NOMO-1 treated with dmso at 0.1 percent for 144 hours (cell line): ENCODE data around the gene ELN.
"Not testable (repeated sequence)": the region's sequence is repeated elsewhere in the genome, so short reads cannot be mapped to it uniquely, and the experiment has no call there.

Source experiments
- DNase-seq: peaks from one replicate; lab custom pipeline; 2025; ENCODE audit not compliant: unreplicated experiment; lab: John Stamatoyannopoulos, UW

ELN gene

GRCh38 chr7:74027683-74028320 lies at the start of gene ELN:
TSS of gene ELN (plus strand) at chr7:74028173. CDS start at chr7:74028188, 15 bp downstream.
- no peak for DNase-seq

DNA sequence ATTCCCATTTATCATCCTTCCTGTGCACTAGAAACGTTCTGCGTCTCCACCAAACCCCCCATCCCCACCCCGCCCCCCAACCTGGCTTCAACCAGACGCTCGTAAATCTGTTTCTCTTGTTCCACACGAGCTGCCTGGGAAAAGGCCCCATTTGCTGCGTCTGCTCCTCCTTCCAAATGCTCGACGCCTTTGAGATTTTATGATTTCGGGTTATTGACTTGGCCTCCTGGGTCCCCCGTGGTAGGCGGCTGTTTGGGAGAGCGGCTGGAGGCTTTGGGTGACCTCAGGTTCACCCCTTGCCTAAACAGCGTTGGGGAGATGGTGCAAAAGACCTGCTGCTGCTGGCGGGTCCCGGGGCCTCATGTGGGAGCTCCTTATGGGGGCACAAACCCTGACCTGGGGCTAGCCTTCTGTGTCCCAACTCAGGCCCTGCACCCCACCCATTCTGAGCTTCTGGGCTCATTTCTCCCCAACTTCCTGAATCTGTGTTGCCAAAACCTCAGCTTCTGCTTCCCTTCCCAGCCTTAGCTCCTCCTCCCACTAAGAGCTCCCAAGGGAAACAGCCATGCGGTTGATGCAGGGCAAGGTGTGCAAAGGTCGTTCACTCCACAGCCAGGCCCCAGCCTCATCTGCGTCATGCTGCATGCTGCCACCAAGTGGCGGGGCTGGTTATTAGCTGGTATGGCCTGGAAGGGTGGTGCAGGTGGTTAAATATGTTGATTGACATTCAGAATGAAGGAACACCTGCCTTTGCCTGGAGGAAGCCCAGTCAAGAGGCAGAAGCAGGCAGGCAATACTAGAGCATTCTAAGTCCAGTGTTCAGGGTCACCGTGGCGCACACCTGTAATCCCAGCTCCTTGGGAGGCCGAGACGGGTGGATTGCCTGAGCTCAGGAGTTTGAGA lies 49.1 kb upstream of the ELN start:
- DNase-seq, result peak; percentile 92

GRCh38 chr7:73979656-73980055 lies 48.3 kb upstream of the ELN start:
- not testable (repeated sequence) for DNase-seq

DNA sequence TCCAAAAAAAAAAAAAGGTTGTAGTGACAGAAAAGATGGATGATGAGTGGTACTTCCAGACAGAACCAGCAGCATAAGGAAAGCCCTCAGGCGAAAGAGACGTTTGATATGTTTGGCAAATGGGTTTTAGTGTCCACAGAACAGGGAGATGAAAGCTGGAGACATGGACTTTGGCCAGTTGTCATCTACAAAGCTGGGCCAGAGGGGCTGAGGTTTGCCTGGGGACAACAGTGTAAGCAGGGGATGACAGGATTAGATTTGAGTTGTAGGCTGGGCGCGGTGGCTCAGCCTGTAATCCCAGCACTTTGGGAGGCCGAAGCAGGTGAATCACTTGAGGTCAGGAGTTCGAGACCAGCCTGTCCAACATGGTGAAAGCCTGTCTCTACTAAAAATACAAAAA lies 47.8 kb upstream of the ELN start:
- DNase-seq, result no peak

DNA sequence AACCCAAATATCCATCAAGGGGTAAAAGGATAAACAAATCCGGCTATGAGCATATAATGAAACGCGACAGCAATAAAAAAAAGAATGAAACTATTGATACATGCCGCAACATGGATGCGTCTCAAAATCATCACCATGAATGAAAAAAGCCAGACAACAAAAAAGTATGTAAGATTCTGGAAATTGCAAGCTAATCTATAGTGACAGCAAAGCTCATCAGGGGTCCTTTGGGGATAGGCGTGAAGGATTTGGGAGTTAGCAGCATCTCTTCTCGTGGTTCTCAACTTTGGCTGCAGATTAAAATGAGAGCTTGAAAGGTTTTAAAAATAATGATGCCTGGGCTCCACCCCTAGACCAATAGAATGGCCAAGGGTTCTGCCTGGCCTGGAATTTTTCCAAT lies 46.0 kb upstream of the ELN start:
- no peak for DNase-seq

DNA sequence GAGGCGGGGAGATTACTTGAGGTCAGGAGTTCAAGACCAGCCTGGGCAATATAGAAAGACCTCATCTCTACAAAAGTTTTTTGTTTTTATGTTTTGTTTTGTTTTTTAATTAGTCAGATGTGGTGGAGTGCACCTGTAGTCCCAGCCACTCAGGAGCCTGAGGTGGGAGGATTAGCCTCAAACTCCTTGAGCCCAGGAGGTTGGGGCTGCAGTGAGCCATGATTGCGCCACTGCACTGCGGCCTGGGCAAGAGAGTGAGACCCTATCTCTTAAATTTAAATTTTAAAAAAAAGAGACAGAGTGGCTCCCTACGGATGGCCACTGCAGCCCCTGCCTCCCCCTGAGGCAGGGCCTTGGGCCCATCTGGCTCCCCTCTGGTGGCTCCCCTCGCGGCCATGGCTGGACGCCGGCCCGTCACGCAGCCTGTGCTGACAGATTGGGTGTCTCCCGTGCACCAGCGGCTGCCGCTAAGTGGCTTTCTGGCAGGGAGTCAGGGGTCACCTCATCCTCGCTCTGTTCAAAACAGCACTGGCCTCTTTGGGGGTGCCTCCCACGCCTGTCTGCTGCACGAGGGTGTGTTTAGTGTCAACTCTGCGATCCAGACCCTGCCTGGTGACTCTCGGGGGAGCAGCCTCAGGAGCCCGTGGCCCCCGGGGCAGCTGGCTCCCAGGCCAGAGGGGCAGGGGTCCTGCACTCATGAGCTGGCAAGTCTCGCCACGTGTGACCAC lies 44.4 kb upstream of the ELN start:
- DNase-seq, result no peak

DNA sequence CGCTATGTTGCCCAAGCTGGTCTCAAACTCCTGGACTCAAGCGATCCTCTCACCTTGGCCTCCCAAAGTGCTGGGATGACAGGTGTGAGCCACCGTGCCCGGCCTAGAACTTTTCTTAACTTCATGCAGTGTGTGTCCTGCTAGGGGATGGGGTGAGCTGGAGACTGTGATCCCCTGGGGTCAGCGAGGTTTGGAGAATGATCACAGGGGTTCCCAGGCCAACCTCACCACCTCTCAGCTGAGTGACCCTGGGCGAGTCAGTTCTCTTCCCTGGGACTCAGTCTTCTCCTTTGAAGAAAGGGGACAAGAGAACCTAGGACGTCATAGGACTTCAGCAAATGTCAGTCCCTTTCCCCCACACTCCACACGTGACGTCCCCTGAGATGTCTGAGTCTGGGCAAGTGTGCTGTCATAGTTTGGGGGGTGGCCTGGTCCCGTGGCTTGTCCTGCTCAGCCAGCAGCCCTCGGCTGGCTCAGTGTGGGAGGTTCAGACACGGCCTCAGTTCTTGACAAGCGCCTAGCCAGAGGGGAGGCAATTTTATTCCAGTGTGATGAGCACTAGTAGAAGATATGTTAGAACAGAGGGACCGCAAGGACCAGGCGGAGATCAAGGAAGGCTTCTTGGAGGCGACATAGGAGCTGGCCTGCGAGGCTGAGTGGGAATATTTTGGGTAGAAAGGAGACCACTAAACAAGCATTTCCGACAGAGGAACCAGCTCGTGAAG lies 43.3 kb upstream of the ELN start:
- no peak for DNase-seq

DNA sequence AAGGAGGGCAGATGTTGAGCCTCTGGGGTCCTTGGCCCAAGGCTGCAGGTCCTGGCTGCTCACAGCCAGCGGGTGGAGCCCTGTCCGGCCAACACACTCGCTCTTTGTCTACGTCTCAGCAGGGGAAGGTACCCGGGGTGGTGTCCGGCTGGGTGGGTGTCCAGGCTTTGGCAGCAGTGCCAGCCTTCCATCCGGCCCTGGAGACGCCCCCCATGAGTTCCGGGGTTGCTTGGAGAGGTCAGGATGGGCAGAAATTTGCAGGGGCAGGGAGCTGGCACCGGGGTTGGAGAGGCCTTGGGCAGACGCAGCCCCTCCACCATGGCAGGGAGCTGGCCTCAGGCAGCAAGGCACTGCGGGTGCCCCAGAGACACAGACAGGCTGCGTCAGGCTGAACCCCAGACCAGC lies 42.2 kb upstream of the ELN start:
- no peak for DNase-seq

DNA sequence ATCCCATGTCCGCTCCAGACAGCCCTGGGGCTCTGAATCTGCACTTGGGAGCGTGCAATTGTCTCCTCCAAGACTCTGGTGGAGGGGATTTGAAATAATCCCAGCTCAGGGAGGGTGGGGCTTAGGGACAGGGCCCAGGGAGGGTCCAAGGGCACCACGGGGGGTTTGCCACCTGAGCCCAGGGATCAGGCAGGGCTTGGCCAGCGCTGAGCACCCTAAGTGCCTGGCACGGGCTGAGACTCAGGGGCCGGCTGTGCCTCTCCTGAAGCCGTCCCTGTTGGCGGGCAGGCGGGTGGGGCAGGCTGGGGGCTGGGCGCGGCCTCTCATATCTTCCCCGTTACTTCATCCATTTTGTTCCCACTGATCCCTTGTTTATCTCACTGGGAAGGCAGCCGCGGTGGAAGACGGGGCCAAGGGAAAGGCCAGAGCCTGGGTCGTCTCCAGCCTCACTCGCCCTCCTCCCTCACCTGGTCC lies 41.8 kb upstream of the ELN start:
- no peak for DNase-seq

- no peak for DNase-seq
These were observed 40.7 kb upstream of the ELN start for GRCh38 chr7:73987298-73987697.

GRCh38 chr7:73988197-73988596 lies 39.8 kb upstream of the ELN start:
- no peak for DNase-seq

DNA sequence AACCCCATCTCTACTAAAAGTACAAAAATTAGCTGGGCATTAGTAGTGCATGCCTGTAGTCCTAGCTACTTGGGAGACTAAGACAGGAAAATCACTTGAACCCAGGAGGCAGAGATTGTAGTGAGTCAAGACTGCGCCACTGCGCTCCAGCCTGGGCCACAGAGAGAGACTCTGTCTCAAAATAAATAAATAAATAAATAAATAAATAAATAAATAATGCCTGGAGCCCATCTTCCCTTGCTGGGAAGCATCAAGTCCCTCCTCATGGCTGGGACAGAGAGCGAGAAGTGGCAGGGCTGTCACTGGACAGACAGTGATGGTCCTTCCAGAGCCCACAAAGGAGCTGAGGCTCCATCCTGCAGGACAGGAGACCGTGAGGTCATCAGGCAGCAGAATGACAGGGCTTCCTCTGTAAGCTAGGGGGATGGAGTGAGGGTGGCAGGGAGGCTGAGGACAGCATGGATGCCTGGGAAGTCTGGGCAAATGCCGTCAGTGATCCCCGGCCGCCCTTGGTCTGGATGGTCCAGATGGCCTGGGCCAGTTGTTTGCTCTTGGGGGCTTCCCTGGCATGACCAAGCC lies 36.4 kb upstream of the ELN start:
- no peak for DNase-seq

DNA sequence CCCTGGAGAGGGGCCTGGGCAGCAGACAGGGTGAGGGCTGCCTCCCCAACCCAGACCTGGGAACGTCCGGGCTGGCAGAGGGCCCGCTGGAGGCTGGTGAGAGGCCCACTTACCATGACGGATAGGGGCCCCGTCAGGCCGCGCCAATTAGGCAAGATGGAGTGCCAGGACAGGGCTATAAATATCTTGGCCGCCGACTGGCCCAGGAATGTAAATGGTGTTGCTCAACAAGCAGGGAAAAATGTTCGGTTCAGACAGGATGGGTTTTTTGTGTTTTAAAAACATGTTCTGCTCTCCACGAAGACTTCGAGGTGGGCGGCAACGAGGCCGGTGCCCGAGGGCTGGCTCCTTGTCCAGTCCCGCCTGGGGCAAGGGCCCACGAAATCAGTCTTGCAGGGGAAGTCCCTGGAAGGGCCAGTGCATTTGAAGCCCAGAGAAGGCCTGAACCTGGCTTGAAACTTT lies 35.8 kb upstream of the ELN start:
- no peak for DNase-seq

- DNase-seq, result no peak
These were observed 34.0 kb upstream of the ELN start for GRCh38 chr7:73994023-73994422.

DNA sequence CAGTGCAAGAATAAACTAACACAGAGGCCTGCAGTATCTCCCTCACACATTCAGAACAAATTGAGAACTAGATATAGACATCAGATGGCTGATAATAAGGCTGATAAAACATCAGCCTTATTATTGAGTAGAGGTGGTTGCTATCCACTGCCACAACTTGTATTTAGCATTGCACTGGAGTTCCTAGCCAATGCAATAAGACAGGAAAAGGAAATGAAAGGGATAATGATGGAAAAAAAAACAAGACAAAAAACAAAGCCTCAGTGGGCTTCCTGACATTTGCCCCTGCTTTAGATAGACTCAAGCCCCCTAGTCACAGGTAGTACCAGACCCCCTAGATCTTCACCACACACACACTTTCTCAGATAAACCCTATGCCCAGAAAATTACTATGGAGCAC lies 33.2 kb upstream of the ELN start:
- DNase-seq, result no peak

DNA sequence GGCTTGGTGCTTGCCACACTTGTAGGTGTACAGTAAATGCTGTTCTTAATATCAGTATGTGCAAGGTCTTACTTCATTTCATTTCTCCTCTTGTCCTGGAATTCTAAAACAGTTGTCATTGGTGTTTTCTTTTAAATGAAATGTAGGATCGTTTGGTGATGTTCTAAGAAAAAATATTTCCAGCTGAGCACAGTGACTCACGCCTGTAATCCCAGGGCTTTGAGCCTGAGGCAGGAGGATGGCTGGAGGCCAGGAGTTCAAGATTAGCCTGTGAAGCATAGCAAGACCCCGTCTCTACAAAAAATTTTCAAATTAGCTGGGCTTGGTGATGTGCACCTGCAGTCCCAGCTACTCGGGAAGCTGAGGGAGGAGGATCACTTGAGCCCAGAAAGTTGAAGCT lies 32.6 kb upstream of the ELN start:
- no peak for DNase-seq

- no peak for DNase-seq
These were observed 32.0 kb upstream of the ELN start for GRCh38 chr7:73995821-73996511.

- no peak for DNase-seq
These were observed 30.9 kb upstream of the ELN start for GRCh38 chr7:73997056-73997455.

DNA sequence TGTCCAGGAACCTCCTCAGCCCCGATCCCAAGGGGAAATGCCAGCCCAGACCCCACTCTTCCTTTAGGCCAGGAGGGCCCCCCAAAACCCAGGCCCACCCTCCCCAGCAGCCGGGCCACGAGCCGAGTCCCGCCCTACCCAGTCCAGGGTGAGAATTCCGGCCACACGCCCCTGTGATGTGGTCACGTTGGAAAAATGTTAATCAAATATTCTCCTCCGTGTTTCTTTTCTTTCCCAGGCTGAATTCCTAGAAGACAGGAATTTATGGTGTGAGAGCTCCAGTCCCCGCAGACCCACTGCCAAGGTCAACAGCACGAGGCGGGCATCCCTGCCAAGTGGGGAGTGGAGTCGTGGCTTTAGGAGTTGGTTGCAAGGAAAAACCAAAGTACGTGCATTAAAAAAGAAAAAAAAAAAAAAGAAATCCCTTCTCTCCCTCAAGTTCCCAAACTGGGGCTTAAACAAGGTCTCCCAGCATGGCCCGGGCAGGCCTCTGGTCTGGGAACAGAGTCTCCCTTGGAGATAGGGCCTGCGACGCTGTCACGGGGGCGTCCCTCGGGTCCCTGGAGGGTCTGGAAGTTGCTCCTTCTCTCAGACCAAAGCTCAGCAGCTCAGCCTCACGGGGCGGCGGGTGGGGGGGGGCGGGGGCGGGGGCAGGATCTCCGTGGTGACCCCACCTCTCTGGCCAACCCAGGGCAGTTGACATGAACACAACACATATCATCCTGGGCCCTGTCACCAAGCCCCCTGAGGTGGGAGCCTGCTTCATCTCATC lies 28.1 kb upstream of the ELN start:
- no peak for DNase-seq
